D721Med (cell line): Measurements from ENCODE around the gene ALDH1A3.
"Not testable (repeated sequence)": the region's sequence is repeated elsewhere in the genome, so short reads cannot be mapped to it uniquely, and the experiment has no call there.

Source experiments
- DNase-seq: peaks from one replicate; pipeline ENCODE4 v3.0.0; 2011; ENCODE audit warnings: low spot score; ENCODE audit not compliant: insufficient read length
- FAIRE-seq: peaks from 2 replicates; lab custom pipeline; 2011; peaks lifted over from hg19 to GRCh38; lab: Jason Lieb, UNC
- TF ChIP-seq, protein P1 (sequence below): IDR thresholded peaks from 2 replicates; pipeline ENCODE4 v1.5.1; 2012; ENCODE audit warnings: mild to moderate bottlenecking, control low read depth; ENCODE audit not compliant: insufficient read depth; ENCODE audit errors: missing control alignments

Gene ALDH1A3

DNA sequence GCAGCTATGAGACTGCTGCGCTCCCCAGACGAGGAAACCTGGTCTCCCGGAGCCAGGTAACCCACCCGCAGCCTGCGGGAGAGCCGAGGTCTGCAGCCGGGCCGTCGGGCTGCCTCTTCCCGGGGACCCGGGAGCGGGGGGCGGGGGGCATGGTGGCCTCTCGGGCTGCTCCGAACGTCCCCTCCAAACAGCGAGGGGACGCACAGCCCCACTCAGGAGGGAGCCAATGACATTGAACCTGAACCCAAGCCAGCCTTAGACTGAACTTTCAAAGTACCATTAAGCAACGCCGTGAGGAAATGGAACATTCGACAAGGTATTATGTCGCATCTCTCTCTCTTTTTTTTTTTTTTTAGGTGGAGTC lies 29.8 kb upstream of the ALDH1A3 start:
- no peak for DNase-seq
- FAIRE-seq, result no peak

DNA sequence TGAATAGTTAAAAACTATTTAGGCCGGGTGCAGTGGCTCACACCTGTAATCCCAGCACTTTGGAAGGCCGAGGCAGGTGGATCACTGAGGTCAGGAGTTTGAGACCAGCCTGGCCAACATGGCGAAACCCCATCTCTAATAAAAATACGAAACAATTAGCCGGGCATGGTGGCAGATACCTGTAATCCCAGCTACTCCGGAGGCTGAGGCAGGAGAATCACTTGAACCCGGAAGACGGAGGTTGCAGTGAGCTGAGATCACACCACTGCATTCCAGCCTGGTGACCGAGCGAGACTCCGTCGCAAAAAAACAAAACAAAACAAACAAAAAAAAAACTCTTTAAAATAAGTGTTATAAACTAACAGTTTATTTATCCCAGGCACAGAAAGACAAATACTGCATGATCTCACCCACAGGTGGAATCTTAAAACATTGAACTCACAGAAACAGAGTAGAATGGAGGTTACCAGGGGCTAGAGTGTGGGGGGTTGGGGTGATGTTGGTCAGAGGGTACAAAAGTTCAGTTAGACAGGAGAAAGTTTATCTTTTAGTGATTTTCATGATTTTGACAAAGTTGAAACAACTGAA lies 28.1 kb upstream of the ALDH1A3 start:
- DNase-seq, FAIRE-seq: not testable (repeated sequence)

More for the DNA sequence above, 29.8 kb upstream of the ALDH1A3 start:
- TF ChIP-seq, protein P1, sequence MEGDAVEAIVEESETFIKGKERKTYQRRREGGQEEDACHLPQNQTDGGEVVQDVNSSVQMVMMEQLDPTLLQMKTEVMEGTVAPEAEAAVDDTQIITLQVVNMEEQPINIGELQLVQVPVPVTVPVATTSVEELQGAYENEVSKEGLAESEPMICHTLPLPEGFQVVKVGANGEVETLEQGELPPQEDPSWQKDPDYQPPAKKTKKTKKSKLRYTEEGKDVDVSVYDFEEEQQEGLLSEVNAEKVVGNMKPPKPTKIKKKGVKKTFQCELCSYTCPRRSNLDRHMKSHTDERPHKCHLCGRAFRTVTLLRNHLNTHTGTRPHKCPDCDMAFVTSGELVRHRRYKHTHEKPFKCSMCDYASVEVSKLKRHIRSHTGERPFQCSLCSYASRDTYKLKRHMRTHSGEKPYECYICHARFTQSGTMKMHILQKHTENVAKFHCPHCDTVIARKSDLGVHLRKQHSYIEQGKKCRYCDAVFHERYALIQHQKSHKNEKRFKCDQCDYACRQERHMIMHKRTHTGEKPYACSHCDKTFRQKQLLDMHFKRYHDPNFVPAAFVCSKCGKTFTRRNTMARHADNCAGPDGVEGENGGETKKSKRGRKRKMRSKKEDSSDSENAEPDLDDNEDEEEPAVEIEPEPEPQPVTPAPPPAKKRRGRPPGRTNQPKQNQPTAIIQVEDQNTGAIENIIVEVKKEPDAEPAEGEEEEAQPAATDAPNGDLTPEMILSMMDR, result no peak

DNA sequence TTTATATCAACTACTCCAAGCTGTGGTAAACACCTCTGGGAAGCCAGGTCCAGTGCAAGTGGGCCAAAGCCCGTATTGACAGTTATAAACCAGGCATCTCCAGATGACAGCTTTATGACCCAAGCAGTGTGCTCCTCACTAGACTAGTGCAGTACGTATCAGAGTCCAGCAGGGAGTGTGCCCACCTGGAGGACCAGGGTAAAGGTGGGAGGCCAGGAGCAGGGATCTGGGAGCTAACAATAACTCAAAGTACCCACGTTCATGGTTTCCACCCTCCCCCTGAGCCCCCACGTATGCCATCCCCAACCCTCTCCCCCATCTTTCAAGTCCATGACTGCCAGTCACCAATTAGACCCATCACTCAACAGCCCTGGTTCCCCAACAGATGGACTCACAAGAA lies 27.0 kb upstream of the ALDH1A3 start:
- TF ChIP-seq, protein P1, result no peak
- FAIRE-seq (no peak), DNase-seq (no peak)

DNA sequence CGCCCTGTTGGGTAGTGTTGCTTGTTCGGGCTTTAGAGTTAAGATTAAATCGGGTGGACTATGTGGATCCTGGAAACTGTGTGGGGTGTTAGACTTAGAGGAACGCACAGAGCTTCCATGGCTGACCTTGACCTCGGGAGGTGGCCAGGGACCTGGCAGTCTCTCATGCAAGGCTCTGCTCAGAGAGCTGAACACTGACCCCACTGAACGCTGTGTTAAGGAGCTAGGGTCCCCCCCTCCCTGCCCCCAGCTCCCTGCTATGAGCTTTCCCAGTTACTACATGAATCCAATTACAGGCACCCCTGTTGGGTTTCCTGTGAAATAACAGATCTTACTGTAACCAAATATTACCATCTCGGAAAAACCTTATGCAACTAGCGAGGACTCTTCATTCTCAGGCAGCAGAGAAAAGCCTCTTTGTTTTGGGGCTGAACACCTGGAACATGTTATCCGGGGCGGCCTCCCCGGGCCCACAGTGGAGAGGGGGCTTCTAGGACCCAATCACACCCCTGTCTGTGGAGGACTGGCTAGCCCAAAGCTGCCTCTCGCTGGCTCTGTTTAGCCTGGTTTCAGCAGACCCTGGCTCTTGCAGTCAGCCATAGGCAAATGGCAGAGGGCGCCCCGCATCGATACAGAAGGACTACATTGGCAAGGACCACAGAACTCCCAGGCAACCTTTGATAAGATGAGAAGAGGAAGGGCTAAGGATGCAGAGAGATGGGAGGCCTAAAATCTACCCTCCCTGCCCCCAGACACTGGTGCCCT lies 25.8 kb upstream of the ALDH1A3 start:
- no peak for DNase-seq
- TF ChIP-seq, protein P1, result peak; percentile 3
- no peak for FAIRE-seq

DNA sequence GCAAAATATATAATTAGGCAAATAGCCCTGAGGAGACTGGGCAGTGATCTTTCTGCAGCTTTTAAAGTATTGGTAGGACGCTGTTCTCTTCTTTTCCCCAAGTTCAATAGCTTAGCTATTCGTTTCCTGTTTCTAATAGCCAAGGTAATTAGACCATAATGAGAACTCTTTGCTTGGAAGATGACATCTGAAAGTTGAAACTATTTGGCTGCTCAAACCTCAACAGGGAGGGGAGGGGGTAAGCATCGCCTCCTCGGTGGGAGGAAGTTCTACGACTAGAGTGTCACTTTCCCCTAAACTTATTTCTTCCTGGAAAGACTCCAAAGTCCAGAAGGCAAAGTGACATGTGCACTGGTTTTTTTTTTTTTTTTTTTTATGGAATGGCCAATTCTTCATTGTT lies 22.8 kb upstream of the ALDH1A3 start:
- FAIRE-seq, result no peak
- TF ChIP-seq, protein P1, result no peak

DNA sequence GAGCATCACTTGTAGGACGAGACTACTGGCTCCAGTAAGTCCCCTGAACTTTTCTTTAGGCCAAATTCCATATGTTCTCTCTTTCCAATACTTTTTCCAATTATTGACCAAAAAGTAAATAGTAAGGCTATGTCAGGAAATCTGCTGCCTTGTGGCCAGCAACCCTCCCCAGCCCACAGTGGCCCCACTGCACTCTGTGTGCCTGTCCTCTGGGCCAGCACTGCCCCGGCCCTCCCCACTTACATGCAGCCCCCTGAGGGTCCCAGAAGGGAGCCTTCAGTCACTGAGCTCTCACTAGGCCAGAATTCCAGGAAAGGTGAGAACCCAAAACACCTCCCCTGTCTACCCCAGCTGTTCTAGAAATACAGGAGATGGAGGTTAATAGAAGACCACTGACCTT lies 21.3 kb upstream of the ALDH1A3 start:
- DNase-seq (no peak), FAIRE-seq (no peak)
- TF ChIP-seq, protein P1, result no peak

More for the DNA sequence above, 22.8 kb upstream of the ALDH1A3 start:
- DNase-seq, result no peak

DNA sequence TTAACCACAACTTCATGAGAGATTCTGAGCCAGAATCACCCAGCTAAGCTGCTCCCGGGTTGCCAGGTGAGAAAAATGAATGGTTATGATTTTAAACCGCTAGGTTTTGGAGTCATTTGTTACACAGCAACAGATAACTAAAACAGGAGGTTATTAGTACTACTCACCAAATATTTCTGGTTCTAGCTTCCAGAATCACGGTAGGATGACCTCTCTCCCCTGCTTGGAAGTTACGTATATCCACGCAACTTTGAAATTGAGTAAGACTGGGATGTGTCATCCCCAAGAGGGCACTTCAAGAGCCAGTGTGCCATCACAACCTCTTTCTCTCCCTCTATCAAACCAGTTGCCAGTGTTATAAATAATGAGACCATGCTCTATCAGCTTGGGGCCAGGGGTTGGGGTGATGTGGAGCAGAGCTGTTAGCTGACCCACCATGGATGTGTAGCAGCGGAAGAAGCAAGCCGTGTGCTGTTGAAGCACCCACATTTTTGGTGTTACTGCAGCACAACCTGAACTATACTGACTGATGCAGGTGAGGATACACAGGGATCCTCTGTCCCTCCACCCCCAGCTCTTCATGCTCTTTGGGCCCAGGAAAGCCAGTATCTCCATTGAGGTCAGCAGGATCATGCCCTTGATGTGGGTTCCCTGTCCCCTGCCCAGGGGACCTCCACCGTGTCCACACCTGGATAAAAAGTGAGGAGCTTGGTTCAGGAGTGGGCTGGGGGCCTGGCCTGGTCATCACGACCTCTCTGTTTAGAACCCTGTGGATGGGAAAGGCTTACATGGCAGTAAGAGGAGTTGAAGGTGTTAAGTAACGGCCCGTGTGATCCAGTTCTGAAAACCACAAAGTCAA lies 19.4 kb upstream of the ALDH1A3 start:
- TF ChIP-seq, protein P1, result no peak
- DNase-seq, result no peak
- FAIRE-seq, result no peak
